ENCODE data around the gene PPARG.
"Not testable (repeated sequence)": the region's sequence is repeated elsewhere in the genome, so short reads cannot be mapped to it uniquely, and the experiment has no call there.

The PPARG gene

GRCh38 chr3:12383218-12383617 lies 94.3 kb downstream of the PPARG start:
- DNase-seq, result no peak

GRCh38 chr3:12384451-12385233 lies 95.8 kb downstream of the PPARG start:
- DNase-seq, result no peak

GRCh38 chr3:12386514-12387291 lies 97.8 kb downstream of the PPARG start:
- not testable (repeated sequence) for DNase-seq

GRCh38 chr3:12388185-12388584 lies 99.3 kb downstream of the PPARG start:
- no peak for DNase-seq

- peak; percentile 45 for DNase-seq
These were observed 103.4 kb downstream of the PPARG start for GRCh38 chr3:12392101-12392878.

GRCh38 chr3:12393894-12394293 lies 105.0 kb downstream of the PPARG start:
- no peak for DNase-seq

- no peak for DNase-seq
These were observed 105.8 kb downstream of the PPARG start for GRCh38 chr3:12394569-12395271.

- DNase-seq, result no peak
These were observed 106.6 kb downstream of the PPARG start for GRCh38 chr3:12395349-12396012.

GRCh38 chr3:12396471-12396870 lies 107.6 kb downstream of the PPARG start:
- DNase-seq, result no peak

GRCh38 chr3:12399226-12399625 lies 110.4 kb downstream of the PPARG start:
- DNase-seq, result no peak

GRCh38 chr3:12400616-12401194 lies 111.8 kb downstream of the PPARG start:
- DNase-seq, result no peak

GRCh38 chr3:12401208-12401607 lies 112.3 kb downstream of the PPARG start:
- DNase-seq, result no peak

GRCh38 chr3:12405432-12406272 lies 116.8 kb downstream of the PPARG start:
- DNase-seq, result peak; percentile 38

- no peak for DNase-seq
These were observed 120.3 kb downstream of the PPARG start for GRCh38 chr3:12408984-12409683.

- no peak for DNase-seq
These were observed 121.1 kb downstream of the PPARG start for GRCh38 chr3:12409684-12410596.

GRCh38 chr3:12413721-12414255 lies 124.9 kb downstream of the PPARG start:
- DNase-seq, result no peak

GRCh38 chr3:12415014-12415680 lies 126.3 kb downstream of the PPARG start:
- DNase-seq, result no peak

- no peak for DNase-seq
These were observed 127.9 kb downstream of the PPARG start for GRCh38 chr3:12416731-12417130.
